GM20000 (cell line): ENCODE data around the gene DAZAP2.

Experiments used
- DNase-seq: peaks from one replicate; pipeline ENCODE4 v3.0.0; 2012; ENCODE audit warnings: low spot score
- TF ChIP-seq, protein P1 (sequence below): IDR thresholded peaks from 2 replicates; pipeline ENCODE4 v1.5.1; 2012; ENCODE audit warnings: mild to moderate bottlenecking, control low read depth; ENCODE audit errors: extremely low read depth, missing control alignments

The DAZAP2 gene

DNA sequence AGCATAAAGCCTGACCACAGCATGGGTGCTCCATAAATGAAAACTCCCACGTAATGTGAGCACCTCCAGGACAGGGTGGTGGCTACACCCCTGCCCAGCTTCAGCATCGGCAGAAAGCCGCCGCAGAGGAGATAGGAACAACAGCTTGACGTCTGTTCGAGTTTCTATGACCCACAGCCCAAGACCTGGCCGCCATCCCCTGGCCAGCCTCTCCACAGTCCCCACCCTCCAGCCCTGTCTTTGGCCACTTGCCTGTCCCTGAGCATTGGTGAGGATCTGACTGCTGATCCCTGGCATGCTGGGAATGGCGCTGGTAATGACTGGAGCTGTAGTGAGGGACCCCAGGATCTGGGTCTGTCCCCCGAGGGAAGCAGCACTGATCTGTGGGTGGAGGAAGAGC lies 42.1 kb upstream of the DAZAP2 start:
- DNase-seq: peak; percentile 8
- TF ChIP-seq, protein P1, sequence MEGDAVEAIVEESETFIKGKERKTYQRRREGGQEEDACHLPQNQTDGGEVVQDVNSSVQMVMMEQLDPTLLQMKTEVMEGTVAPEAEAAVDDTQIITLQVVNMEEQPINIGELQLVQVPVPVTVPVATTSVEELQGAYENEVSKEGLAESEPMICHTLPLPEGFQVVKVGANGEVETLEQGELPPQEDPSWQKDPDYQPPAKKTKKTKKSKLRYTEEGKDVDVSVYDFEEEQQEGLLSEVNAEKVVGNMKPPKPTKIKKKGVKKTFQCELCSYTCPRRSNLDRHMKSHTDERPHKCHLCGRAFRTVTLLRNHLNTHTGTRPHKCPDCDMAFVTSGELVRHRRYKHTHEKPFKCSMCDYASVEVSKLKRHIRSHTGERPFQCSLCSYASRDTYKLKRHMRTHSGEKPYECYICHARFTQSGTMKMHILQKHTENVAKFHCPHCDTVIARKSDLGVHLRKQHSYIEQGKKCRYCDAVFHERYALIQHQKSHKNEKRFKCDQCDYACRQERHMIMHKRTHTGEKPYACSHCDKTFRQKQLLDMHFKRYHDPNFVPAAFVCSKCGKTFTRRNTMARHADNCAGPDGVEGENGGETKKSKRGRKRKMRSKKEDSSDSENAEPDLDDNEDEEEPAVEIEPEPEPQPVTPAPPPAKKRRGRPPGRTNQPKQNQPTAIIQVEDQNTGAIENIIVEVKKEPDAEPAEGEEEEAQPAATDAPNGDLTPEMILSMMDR: no peak

DNA sequence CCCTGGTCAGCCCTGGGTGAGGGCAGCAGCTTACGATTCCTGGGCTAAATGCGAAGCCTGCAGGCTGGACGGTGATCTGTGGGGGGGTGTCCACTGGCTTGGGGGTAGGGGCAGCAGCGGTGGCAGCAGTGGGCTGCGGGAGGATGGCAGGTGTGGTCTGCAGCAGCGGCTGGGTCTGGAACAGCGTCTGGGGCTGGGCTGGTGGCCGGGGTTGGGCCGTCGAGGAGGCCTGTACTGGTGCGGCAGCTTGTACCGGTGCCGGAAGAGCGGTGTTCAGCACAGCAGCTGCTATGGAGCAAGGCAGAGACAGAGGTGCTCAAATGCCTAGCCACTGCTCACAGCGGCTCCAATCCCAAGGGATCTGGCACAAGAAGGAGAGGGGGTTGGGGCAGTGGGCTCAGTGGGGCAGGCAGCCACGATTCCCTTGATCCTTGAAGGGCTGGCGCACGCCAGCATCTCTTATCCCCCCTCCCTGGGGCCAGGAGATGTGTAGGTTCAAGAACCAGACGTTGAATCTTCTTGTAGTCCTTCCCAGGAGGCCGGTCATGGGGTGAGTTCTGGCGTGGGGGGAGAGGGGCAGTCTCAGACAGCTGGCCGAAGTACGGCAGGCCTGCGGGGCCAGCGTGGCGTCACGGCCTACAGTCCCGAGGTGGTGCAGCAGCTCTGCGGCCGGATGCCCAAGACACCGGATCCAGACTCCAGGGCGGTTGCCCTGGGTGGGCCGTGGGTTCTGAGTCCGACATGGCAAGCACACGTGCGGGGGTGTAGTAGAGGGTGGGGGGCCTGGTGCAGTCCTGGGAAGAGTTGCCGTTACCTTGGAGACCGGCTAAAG lies 40.7 kb upstream of the DAZAP2 start:
- DNase-seq: no peak
- TF ChIP-seq, protein P1: no peak

DNA sequence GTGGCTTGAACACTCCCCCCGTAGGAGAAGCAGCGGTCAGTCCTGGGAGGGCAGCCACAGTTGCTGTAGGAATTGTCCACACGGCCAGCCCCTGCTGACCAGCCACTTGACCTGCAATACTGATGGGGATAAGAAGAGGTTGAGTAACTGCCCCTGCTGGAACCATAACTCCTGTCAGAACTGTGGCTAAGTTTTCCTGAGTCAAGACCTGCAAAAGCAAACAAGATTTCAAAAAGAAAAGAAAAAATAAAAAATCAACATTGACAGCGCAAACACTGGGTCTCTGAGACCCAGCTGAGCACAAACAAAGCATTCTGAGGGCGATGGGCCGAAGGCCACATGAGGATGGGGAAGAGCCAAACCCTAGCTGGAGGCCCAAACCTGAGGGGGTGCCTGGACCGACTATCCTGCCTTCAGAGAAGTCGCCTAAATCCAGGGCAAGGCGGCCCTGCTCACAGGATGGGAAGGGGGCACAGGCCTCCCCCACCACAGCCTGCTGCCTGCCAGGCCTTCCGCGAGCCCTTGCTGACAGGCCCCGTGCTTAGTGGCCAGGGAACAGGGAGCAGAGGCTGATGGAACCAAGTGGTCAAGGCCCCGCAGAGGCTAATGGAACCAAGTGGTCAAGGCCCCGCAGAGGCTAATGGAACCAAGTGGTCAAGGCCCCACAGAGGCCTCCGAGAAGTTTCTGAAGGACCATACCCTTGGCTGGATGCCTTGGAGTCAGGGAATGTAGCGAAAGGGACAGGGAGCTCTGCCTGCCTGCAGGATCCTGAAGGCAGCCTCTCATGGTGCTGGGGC lies 39.9 kb upstream of the DAZAP2 start:
- DNase-seq: no peak
- TF ChIP-seq, protein P1: no peak

DNA sequence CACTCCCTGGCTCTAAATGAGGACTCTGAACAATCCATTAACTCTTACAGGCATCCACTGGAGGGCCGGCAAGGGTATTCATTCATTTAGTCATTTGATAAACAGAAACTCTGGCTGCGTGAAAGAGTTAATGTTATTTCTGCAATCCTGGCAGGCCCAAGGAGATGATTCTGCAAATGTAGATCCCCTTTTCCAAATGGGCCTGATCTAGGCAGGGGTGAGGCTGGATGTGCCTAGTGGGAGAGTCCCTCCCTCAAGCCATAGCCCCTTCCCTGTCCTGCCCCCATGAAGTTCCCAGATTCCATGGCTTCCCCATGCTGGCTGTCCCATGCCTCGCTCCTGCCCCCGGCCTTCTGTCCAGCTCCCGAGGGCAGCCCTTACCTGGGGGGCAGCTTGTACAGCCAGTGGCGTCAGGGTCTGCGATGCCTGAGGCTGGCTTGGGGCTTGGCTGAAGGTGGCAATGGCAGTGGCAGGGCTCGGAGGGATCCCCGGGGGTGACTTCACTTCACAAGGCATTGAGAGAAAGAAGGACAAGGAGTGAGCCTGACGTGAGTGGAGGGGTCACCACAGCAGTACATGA lies 39.2 kb upstream of the DAZAP2 start:
- DNase-seq: no peak
- TF ChIP-seq, protein P1: no peak

DNA sequence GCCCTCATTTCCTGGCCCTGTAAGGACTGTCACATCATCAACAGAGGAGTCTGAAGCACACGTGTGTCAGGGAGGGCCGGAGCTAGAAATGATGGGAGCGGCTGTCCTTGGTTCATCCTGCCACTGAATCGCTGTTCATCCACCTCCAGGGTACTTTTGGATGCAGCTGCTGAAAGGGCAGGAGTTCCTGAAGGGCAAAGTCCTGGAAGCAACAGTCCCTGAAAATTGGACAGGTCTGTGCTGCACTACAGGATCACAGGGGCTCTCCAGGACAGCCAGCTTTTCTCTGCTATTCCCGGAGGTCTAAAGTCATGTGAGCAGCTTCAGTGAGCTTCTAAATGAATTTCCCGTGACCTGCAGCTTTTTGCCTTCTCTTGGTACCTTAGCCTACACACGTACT lies 38.5 kb upstream of the DAZAP2 start:
- TF ChIP-seq, protein P1: no peak
- DNase-seq: no peak

DNA sequence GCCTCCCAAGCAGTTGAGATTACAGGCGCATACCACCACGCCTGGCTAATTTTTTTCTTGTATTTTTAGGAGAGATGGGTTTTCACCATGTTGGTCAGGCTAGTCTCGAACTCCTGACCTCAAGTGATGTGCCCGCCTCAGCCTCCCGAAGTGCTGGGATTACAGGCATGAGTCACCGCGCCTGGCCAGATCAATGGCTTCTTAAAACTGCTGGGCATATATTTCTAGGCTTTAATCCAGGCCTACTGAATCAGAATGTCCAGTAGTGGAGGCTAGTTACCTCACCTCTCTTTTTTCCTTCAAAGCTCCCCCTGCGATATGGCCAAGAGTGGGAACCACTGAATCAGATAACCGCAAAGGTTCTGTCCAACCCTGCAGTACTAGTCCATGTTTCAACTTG lies 37.8 kb upstream of the DAZAP2 start:
- TF ChIP-seq, protein P1: no peak
- DNase-seq: no peak

DNA sequence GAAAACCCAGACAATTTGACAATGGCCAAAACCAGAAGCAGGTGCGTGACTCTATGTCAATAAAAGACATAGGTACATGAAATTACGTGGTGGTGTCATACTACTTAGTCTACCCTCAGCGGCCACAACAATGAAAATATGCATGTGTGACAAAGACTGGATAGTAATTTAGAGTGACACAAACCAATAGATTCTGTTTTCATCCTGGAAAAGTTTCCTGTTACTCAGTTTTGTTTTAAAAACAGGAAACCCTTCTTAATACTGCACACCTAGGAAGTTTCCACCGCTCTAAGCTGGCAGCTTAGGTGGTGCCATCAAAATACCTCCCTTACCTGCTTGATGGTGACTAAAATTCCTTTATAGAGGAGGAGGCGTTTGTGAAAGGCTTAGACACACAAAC lies 35.9 kb upstream of the DAZAP2 start:
- no peak for DNase-seq
- TF ChIP-seq, protein P1: no peak
